Activated naive CD8-positive, alpha-beta T cell treated with anti-CD3 and anti-CD28 coated beads, Interleukin-2, amount 50 U/mL, for 24 hours (primary cell): ENCODE results near the gene FXYD4.

ENCODE experiments used
- ATAC-seq: fragments of 150-1000 bp; cut with Tn5 transposase; one replicate; pipeline ENCODE4 v1.10.0; 2021
- DNase-seq: peaks from one replicate; pipeline ENCODE4 v3.0.0; 2021
- H3K27ac Mint-ChIP-seq: one replicate; pipeline ENCODE4 v1.8.0; 2021; ENCODE audit warnings: mild to moderate bottlenecking, mixed read lengths
- H3K27me3 Mint-ChIP-seq: one replicate; pipeline ENCODE4 v1.8.0; 2021; ENCODE audit warnings: mixed read lengths
- H3K36me3 Mint-ChIP-seq: one replicate; pipeline ENCODE4 v1.8.0; 2021; ENCODE audit warnings: low read depth, mixed read lengths
- H3K4me1 Mint-ChIP-seq: one replicate; pipeline ENCODE4 v1.8.0; 2021; ENCODE audit warnings: mixed read lengths
- H3K4me3 Mint-ChIP-seq: one replicate; pipeline ENCODE4 v1.8.0; 2021; ENCODE audit warnings: mild to moderate bottlenecking, moderate library complexity, mixed read lengths
- H3K9me3 Mint-ChIP-seq: one replicate; pipeline ENCODE4 v1.8.0; 2021; ENCODE audit warnings: mixed read lengths

The FXYD4 gene

DNA sequence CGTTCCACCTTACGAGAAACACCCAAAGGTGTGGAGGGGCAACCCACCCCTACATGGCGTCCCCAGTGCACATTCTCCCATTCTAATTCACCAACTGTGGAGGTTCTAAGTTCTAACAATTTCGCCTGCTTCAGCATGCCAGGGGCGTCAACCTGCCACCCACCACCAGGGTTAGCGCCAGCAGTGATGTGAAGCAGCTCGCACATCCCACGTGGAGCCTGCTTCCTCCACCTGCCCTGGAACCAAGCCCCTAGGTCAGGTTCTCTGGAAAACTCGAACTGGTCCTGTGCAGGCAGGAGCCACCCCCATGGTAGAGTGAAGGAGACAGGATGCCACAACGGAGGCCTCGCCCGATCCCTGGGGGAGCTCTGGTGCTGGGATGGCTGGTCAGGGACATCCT, 33.3 kb upstream of the FXYD4 start:
- peaks cover 13% of the 10 kb centered on the region for H3K27me3 Mint-ChIP-seq
- H3K9me3 Mint-ChIP-seq: no peaks in the 10 kb centered on the region
- H3K4me3 Mint-ChIP-seq: no peak overlapping the region
- DNase-seq (no peak), ATAC-seq (no peak)
- peaks cover 7% of the 10 kb centered on the region for H3K4me1 Mint-ChIP-seq
- no peaks in the 10 kb centered on the region for H3K36me3 Mint-ChIP-seq
- no peak overlapping the region for H3K27ac Mint-ChIP-seq

DNA sequence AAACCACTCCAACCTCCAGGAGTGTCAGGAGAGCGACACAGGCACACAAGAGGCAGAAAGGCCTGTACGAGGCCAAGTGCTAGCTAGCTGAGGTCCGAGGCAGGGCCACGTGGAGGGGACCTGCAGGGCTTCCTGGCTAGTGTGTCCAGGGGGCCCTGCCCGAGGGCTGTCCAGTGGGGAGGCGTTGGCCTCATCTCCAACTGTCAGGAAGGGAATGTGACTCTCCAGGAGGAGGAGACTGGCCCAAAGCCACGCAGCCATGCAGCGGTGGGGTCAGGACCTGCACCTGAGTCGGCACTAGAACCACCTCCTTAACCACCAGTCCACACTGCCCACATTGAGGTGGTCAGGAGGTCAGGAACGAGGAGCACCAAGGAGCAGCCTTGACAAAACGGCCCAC, 32.3 kb upstream of the FXYD4 start:
- Mint-ChIP-seq H3K9me3 (no peaks in the 10 kb centered on the region), H3K27ac (no peak overlapping the region), H3K27me3 (peaks cover 13% of the 10 kb centered on the region), H3K4me3 (no peak overlapping the region), H3K4me1 (peaks cover under 1% of the 10 kb centered on the region), H3K36me3 (no peaks in the 10 kb centered on the region)
- ATAC-seq (no peak), DNase-seq (no peak)

- ATAC-seq: no peak
These were observed 31.3 kb upstream of the FXYD4 start for GRCh38 chr10:43340101-43340500.

GRCh38 chr10:43340619-43341018, 30.8 kb upstream of the FXYD4 start:
- no peak for ATAC-seq
- Mint-ChIP-seq H3K27ac (no peak overlapping the region), H3K27me3 (peaks cover 13% of the 10 kb centered on the region), H3K9me3 (no peaks in the 10 kb centered on the region), H3K4me1 (no peaks in the 10 kb centered on the region), H3K36me3 (no peaks in the 10 kb centered on the region), H3K4me3 (no peak overlapping the region)
- no peak for DNase-seq

More at GRCh38 chr10:43340101-43340500, 31.3 kb upstream of the FXYD4 start:
- no peaks in the 10 kb centered on the region for H3K4me1 Mint-ChIP-seq
- H3K27ac Mint-ChIP-seq: no peak overlapping the region
- H3K36me3 Mint-ChIP-seq: no peaks in the 10 kb centered on the region
- no peaks in the 10 kb centered on the region for H3K9me3 Mint-ChIP-seq
- H3K27me3 Mint-ChIP-seq: peaks cover 13% of the 10 kb centered on the region
- no peak overlapping the region for H3K4me3 Mint-ChIP-seq
- no peak for DNase-seq

DNA sequence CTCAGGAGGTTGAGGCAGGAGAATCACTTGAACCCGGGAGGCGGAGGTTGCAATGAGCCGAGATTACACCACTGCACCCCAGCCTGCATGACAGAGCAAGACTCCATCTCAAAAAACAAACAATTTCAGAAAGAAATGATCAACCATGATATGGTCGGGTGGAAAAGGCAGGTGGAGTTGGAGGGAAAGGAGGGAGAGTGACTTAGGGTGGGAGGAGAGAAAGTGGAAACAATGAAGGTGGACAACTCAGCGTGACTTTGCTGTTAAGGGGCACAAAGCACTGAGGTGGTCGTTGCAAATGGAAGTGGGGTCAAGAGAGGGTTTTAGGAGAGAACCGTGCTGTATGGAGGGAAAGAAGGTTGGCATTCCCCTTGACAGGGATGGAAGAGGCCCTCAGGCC, 30.0 kb upstream of the FXYD4 start:
- H3K27ac Mint-ChIP-seq: no peak overlapping the region
- no peak for ATAC-seq

GRCh38 chr10:43342279-43343125, 28.9 kb upstream of the FXYD4 start:
- H3K9me3 Mint-ChIP-seq: no peaks in the 10 kb centered on the region
- no peak overlapping the region for H3K27ac Mint-ChIP-seq
- DNase-seq (no peak), ATAC-seq (no peak)
- H3K4me3 Mint-ChIP-seq: no peak overlapping the region
- H3K36me3 Mint-ChIP-seq: no peaks in the 10 kb centered on the region
- peaks cover 10% of the 10 kb centered on the region for H3K27me3 Mint-ChIP-seq
- no peaks in the 10 kb centered on the region for H3K4me1 Mint-ChIP-seq

More for the DNA sequence above, 30.0 kb upstream of the FXYD4 start:
- Mint-ChIP-seq H3K4me3 (no peak overlapping the region), H3K36me3 (no peaks in the 10 kb centered on the region), H3K9me3 (no peaks in the 10 kb centered on the region), H3K4me1 (no peaks in the 10 kb centered on the region), H3K27me3 (peaks cover 13% of the 10 kb centered on the region)
- DNase-seq: no peak

DNA sequence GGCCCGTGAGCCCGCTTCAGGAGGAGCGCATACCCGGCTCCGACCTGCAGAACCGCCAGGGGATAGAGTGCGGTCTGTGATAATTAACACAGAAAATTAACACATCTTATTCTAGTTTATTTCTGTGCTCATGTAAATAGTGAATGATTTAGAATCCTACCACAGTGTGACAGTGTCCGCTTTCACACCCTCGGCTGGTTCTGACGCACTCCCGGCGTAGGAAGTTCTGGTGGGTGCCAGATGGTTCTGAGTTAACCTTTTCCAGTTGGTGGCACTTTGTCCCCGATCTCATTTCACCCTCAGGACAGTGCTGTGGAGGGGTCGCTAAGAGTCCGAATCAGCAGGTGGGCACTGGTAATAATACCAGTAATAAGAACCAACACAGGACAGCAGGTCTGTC, 28.3 kb upstream of the FXYD4 start:
- Mint-ChIP-seq H3K27ac (no peak overlapping the region), H3K9me3 (no peaks in the 10 kb centered on the region), H3K4me3 (no peak overlapping the region), H3K4me1 (peaks cover 2% of the 10 kb centered on the region), H3K27me3 (peaks cover 7% of the 10 kb centered on the region), H3K36me3 (no peaks in the 10 kb centered on the region)
- ATAC-seq: no peak
- no peak for DNase-seq

GRCh38 chr10:43344051-43344450, 27.4 kb upstream of the FXYD4 start:
- ATAC-seq: no peak
- Mint-ChIP-seq H3K36me3 (no peaks in the 10 kb centered on the region), H3K4me1 (peaks cover 9% of the 10 kb centered on the region), H3K4me3 (no peak overlapping the region), H3K27me3 (peaks cover 5% of the 10 kb centered on the region), H3K27ac (peak overlapping the region; percentile 19), H3K9me3 (no peaks in the 10 kb centered on the region)
- no peak for DNase-seq

GRCh38 chr10:43347997-43348396, 23.4 kb upstream of the FXYD4 start:
- Mint-ChIP-seq H3K36me3 (no peaks in the 10 kb centered on the region), H3K27ac (no peak overlapping the region)

DNA sequence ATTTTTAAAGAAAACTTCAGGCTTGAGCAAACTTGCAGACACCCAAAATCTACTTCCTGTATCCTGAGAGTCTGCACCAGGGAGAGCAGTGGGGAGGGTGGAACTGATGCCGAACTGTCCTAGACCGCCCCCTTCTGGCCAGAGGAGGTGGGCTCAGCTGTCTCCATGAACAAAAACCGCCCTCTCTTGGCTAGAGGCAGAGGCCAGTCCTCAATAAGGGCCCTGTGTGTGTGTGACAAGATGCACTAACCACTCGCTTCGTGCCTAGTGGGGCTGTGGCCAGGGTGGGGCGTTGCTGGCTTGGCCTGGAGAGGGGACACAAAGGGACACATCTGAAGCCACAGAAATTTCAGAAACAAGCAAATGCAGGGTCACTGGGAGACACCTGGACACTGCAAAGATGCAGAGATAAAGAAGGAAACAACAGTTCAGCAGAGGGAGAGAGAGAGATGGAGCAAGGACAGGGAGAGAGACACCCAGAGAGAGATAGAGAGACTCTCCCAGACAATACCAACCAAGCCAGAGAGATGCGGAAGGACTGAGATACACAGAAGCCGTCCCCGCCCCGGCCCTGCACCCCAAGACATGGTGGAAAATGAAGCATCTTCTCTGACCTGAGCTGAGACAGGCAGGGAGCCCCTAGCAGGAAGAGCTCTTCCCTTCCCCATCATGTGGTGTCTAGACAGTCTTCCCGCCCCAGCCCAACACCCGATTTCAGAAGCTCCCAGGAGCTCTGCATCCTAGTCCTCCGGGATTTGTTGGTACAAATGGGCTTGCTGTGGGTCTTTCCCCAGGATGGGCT, 22.7 kb upstream of the FXYD4 start:
- peaks cover 9% of the 10 kb centered on the region for H3K4me1 Mint-ChIP-seq
- H3K36me3 Mint-ChIP-seq: no peaks in the 10 kb centered on the region
- DNase-seq (peak; percentile 88), ATAC-seq (peak; percentile 100)
- H3K4me3 Mint-ChIP-seq: no peak overlapping the region
- no peaks in the 10 kb centered on the region for H3K9me3 Mint-ChIP-seq
- no peak overlapping the region for H3K27ac Mint-ChIP-seq
- H3K27me3 Mint-ChIP-seq: peaks cover 2% of the 10 kb centered on the region

More at GRCh38 chr10:43347997-43348396, 23.4 kb upstream of the FXYD4 start:
- H3K27me3 Mint-ChIP-seq: peaks cover 2% of the 10 kb centered on the region
- no peak for ATAC-seq
- no peak for DNase-seq
- H3K4me3 Mint-ChIP-seq: no peak overlapping the region
- H3K9me3 Mint-ChIP-seq: no peaks in the 10 kb centered on the region
- peaks cover 9% of the 10 kb centered on the region for H3K4me1 Mint-ChIP-seq

- no peak for DNase-seq
- Mint-ChIP-seq H3K27ac (no peak overlapping the region), H3K4me1 (peaks cover 9% of the 10 kb centered on the region), H3K9me3 (no peaks in the 10 kb centered on the region), H3K4me3 (no peak overlapping the region), H3K27me3 (peaks cover 2% of the 10 kb centered on the region), H3K36me3 (no peaks in the 10 kb centered on the region)
- no peak for ATAC-seq
These were observed 21.3 kb upstream of the FXYD4 start for GRCh38 chr10:43350156-43350555.

DNA sequence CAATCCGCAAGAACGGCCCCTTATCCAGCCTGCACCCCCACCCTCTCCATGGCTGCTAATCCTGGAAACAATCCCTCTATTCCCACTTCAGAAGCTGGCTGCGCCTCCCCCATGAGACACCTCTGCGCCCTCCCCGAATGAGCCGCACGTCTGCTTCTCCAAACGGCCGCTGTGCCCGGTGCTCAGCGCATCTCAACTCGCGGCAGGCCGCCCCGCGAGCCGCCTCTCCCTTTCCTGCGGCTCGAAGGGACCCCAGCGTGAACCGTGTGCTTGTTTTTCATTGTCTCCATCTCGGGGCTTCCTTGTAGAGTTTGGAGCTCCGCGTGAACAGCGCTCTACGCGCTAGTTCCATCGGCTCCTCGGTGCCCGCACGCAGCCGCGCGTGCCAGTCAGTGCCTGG, 20.8 kb upstream of the FXYD4 start:
- Mint-ChIP-seq H3K27me3 (peaks cover 2% of the 10 kb centered on the region), H3K4me1 (peaks cover 10% of the 10 kb centered on the region), H3K36me3 (no peaks in the 10 kb centered on the region), H3K27ac (no peak overlapping the region), H3K4me3 (no peak overlapping the region), H3K9me3 (no peaks in the 10 kb centered on the region)
- ATAC-seq (no peak), DNase-seq (no peak)

DNA sequence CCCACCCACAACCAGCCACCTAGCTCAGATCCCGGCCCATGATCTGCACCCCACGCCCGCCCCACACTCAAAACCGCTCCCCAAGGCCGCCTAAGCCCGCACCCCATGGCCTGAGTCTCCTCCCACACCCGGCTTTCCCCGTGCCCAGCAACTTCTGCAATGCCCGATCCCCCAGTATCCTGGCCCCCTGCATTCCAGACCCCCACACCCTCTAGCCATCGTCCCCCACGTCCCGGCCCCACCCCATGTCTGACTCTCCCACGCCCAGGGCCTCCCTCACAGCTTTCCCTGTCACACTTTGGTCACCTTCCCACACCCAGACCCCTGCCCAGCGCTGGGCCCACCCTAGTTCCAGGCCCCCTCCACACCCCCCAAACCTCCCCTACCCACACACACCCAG, 20.1 kb upstream of the FXYD4 start:
- ATAC-seq: no peak
- no peak for DNase-seq
- peaks cover 2% of the 10 kb centered on the region for H3K27me3 Mint-ChIP-seq
- H3K9me3 Mint-ChIP-seq: no peaks in the 10 kb centered on the region
- peaks cover 16% of the 10 kb centered on the region for H3K4me1 Mint-ChIP-seq
- no peaks in the 10 kb centered on the region for H3K36me3 Mint-ChIP-seq
- no peak overlapping the region for H3K4me3 Mint-ChIP-seq
- H3K27ac Mint-ChIP-seq: no peak overlapping the region

DNA sequence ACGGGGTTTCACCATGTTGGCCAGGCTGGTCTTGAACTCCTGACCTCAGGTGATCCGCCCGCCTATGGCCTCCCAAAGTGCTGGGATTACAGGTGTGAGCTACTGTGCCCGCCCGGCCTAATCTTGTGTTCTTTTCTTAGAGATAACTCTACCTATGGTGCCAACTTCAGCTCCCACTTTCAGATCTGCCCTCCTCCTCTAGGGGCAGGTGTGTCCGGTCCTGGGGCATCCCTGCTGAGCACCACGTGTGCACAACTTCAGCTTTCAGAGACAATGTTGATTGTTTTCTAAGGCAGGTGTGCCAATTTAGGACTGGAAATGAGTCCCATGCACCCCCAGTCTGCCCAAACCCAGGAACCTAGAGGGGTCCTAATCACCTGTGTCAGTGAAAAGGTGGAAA, 18.5 kb upstream of the FXYD4 start:
- DNase-seq: no peak
- ATAC-seq: no peak
- no peaks in the 10 kb centered on the region for H3K36me3 Mint-ChIP-seq
- H3K27ac Mint-ChIP-seq: no peak overlapping the region
- H3K27me3 Mint-ChIP-seq: peaks cover 2% of the 10 kb centered on the region
- no peaks in the 10 kb centered on the region for H3K9me3 Mint-ChIP-seq
- peaks cover 20% of the 10 kb centered on the region for H3K4me1 Mint-ChIP-seq
- no peak overlapping the region for H3K4me3 Mint-ChIP-seq
